Neural cell (in vitro differentiated cells): Measurements from ENCODE around the gene LIMS1. TPM values are rescaled to one million over a fixed set of nuclear protein-coding genes. Genes with fewer than 3 reads are reported as not detected.

Source experiments
- H2AFZ ChIP-seq: fragments of 200-600, 300-800 bp; sonication (generic), shearing (Covaris generic); 2 replicates; pipeline ENCODE4 v1.6.0; 2014; ENCODE audit warnings: low read depth, mild to moderate bottlenecking, antibody characterized with exemption, low read length, moderate library complexity
- H3F3A ChIP-seq: fragments of 200-600 bp; shearing (Covaris generic); 2 replicates; pipeline ENCODE4 v1.6.1; 2016; ENCODE audit warnings: mild to moderate bottlenecking, moderate library complexity, mixed read lengths, antibody characterized with exemption, low read length; ENCODE audit not compliant: insufficient read depth, poor library complexity, severe bottlenecking
- H3K27ac ChIP-seq: fragments of 200-600, 300-800 bp; sonication (generic), shearing (Covaris generic); 2 replicates; pipeline ENCODE4 v1.5.1; 2014; ENCODE audit warnings: mild to moderate bottlenecking, low read length, moderate library complexity
- H3K27me3 ChIP-seq: fragments of 300-800, 200-600 bp; sonication (generic), shearing (Covaris generic); 2 replicates; pipeline ENCODE4 v1.6.0; 2014; ENCODE audit warnings: mild to moderate bottlenecking, low read depth, low read length, moderate library complexity; ENCODE audit not compliant: insufficient read depth
- H3K36me3 ChIP-seq: fragments of 300-800, 200-600 bp; sonication (generic), shearing (Covaris generic); 2 replicates; pipeline ENCODE4 v1.5.1; 2014; ENCODE audit warnings: mild to moderate bottlenecking, antibody characterized with exemption, low read length, moderate library complexity; ENCODE audit not compliant: insufficient read depth
- H3K4me2 ChIP-seq: fragments of 300-800, 200-600 bp; sonication (generic), shearing (Covaris generic); 2 replicates; pipeline ENCODE4 v1.6.0; 2014; ENCODE audit warnings: mild to moderate bottlenecking, low read length
- H3K4me3 ChIP-seq: fragments of 300-800, 200-600 bp; sonication (generic), shearing (Covaris generic); 2 replicates; pipeline ENCODE4 v1.5.1; 2014; ENCODE audit warnings: mild to moderate bottlenecking, low read length, moderate library complexity
- H3K79me2 ChIP-seq: fragments of 200-600 bp; shearing (Covaris generic); replicated peaks from 2 replicates; pipeline ENCODE4 v1.6.0; 2014; ENCODE audit warnings: mild to moderate bottlenecking, low read length, moderate library complexity; ENCODE audit not compliant: insufficient read depth
- H3K9ac ChIP-seq: fragments of 300-800, 200-600 bp; sonication (generic), shearing (Covaris generic); 2 replicates; pipeline ENCODE4 v1.6.1; 2016; ENCODE audit warnings: mild to moderate bottlenecking, low read length, mixed read lengths
- H3K9me2 ChIP-seq: fragments of 200-600 bp; shearing (Covaris generic); 2 replicates; pipeline ENCODE4 v1.6.1; 2016; ENCODE audit warnings: mild to moderate bottlenecking, low read length, mixed read lengths; ENCODE audit not compliant: insufficient read depth
- H3K9me3 ChIP-seq: fragments of 200-600, 300-800 bp; sonication (generic), shearing (Covaris generic); 2 replicates; pipeline ENCODE4 v1.6.1; 2016; ENCODE audit warnings: mild to moderate bottlenecking, mixed run types, low read length, moderate library complexity, mixed read lengths
- H4K20me1 ChIP-seq: fragments of 200-600 bp; shearing (Covaris generic); 2 replicates; pipeline ENCODE4 v1.6.1; 2016; ENCODE audit warnings: mild to moderate bottlenecking, mixed run types; ENCODE audit not compliant: insufficient read depth
- CTCF ChIP-seq: fragments of 450-650 bp; IDR thresholded peaks from 2 replicates; pipeline ENCODE4 v1.5.1; 2014; ENCODE audit warnings: antibody characterized with exemption, mild to moderate bottlenecking, moderate library complexity; ENCODE audit not compliant: poor library complexity, severe bottlenecking
- EP300 ChIP-seq: fragments of 450-650 bp; conservative IDR thresholded peaks from 2 replicates; pipeline ENCODE4 v1.6.1; 2014; ENCODE audit warnings: antibody characterized with exemption, mild to moderate bottlenecking, moderate library complexity; ENCODE audit not compliant: poor library complexity, severe bottlenecking
- EZH2 ChIP-seq: fragments of 200-600, 300-800 bp; shearing (Covaris generic), sonication (generic); IDR thresholded peaks from 2 replicates; pipeline ENCODE4 v1.6.1; 2014; ENCODE audit warnings: antibody characterized with exemption, low read length, borderline replicate concordance, mild to moderate bottlenecking; ENCODE audit not compliant: insufficient read depth, poor library complexity, severe bottlenecking
- MXI1 ChIP-seq: fragments of 450-650 bp; conservative IDR thresholded peaks from 2 replicates; pipeline ENCODE4 v1.6.1; 2014; ENCODE audit warnings: antibody characterized with exemption, mild to moderate bottlenecking; ENCODE audit not compliant: poor library complexity, severe bottlenecking
- POLR2AphosphoS5 ChIP-seq: IDR thresholded peaks from 2 replicates; pipeline ENCODE4 v1.6.1; 2012
- RAD21 ChIP-seq: fragments of 450-650 bp; conservative IDR thresholded peaks from 2 replicates; pipeline ENCODE4 v1.6.1; 2014; ENCODE audit warnings: antibody characterized with exemption, mild to moderate bottlenecking, moderate library complexity
- REST ChIP-seq: IDR thresholded peaks from 2 replicates; pipeline ENCODE4 v1.6.1; 2012; ENCODE audit warnings: borderline replicate concordance
- SMC3 ChIP-seq: fragments of 450-650 bp; conservative IDR thresholded peaks from 2 replicates; pipeline ENCODE4 v1.6.1; 2014; ENCODE audit warnings: antibody characterized with exemption, mild to moderate bottlenecking, moderate library complexity; ENCODE audit not compliant: poor library complexity
- TAF1 ChIP-seq: IDR thresholded peaks from 2 replicates; pipeline ENCODE4 v1.6.1; 2012; ENCODE audit warnings: low read depth
- polyA plus RNA-seq: library from polyadenylated mRNA; depleted of rRNA; stranded (reverse); fragments of >200 nt; gene quantifications from 2 replicates; pipeline ENCODE4 v1.2.3, GENCODE V29; 2014

LIMS1 gene
- polyA plus RNA-seq, 1 donor from 2014 or later = 12.3 TPM

GRCh38 chr2:108575132-108575966 is 41.1 kb downstream of the LIMS1 start:
- TF ChIP-seq POLR2AphosphoS5 = no peak
- no peak for TF ChIP-seq REST
- TF ChIP-seq MXI1 = no peak
- no peak for TF ChIP-seq TAF1
- no peak for TF ChIP-seq RAD21
- Histone ChIP-seq H3K9ac (no peak overlapping the region), H3K4me2 (no peak overlapping the region), H3K27ac (no peak overlapping the region), H3F3A (no peaks in the 10 kb centered on the region), H3K36me3 (no peaks in the 10 kb centered on the region), H3K9me2 (no peaks in the 10 kb centered on the region), H4K20me1 (no peaks in the 10 kb centered on the region), H2AFZ (no peak overlapping the region), H3K27me3 (no peaks in the 10 kb centered on the region), H3K4me3 (no peak overlapping the region), H3K79me2 (peaks cover 5% of the 10 kb centered on the region), H3K9me3 (no peaks in the 10 kb centered on the region)

- H4K20me1 ChIP-seq = no peaks in the 10 kb centered on the region
Measured at GRCh38 chr2:108577099-108577498, 42.8 kb downstream of the LIMS1 start.

GRCh38 chr2:108579623-108580022 is 45.4 kb downstream of the LIMS1 start:
- Histone ChIP-seq H3K27me3 (no peaks in the 10 kb centered on the region), H3K9me3 (no peaks in the 10 kb centered on the region), H3K36me3 (no peaks in the 10 kb centered on the region), H3K27ac (no peak overlapping the region), H3K4me3 (no peak overlapping the region), H3K9ac (no peak overlapping the region), H3F3A (no peaks in the 10 kb centered on the region), H3K79me2 (no peaks in the 10 kb centered on the region), H2AFZ (no peak overlapping the region), H4K20me1 (no peaks in the 10 kb centered on the region), H3K9me2 (no peaks in the 10 kb centered on the region), H3K4me2 (no peak overlapping the region)
- no peak for TF ChIP-seq REST
- no peak for TF ChIP-seq MXI1
- TF ChIP-seq EP300 = no peak
- no peak for TF ChIP-seq CTCF
- TF ChIP-seq POLR2AphosphoS5 = no peak
- no peak for TF ChIP-seq SMC3
- no peak for TF ChIP-seq TAF1
- no peak for TF ChIP-seq RAD21
- TF ChIP-seq EZH2 = no peak

More at GRCh38 chr2:108577099-108577498, 42.8 kb downstream of the LIMS1 start:
- Histone ChIP-seq H3K27me3 (no peaks in the 10 kb centered on the region), H3K9ac (no peak overlapping the region), H3K9me2 (no peaks in the 10 kb centered on the region), H3F3A (no peaks in the 10 kb centered on the region), H3K79me2 (peaks cover 5% of the 10 kb centered on the region), H3K36me3 (no peaks in the 10 kb centered on the region), H3K4me2 (no peak overlapping the region), H3K4me3 (no peak overlapping the region), H2AFZ (no peak overlapping the region), H3K9me3 (no peaks in the 10 kb centered on the region), H3K27ac (no peak overlapping the region)
- no peak for TF ChIP-seq RAD21
